ENCODE data around the gene WDHD1. TPM values are rescaled to one million over a fixed set of nuclear protein-coding genes. Genes with fewer than 3 reads are reported as not detected.
"Not testable (repeated sequence)": the region's sequence is repeated elsewhere in the genome, so short reads cannot be mapped to it uniquely, and the experiment has no call there.

WDHD1 gene
- 8.3 TPM for polyA plus RNA-seq (2013, experiment 1 of 2; ENCODE audit: insufficient read length)
- 9.0 TPM for polyA plus RNA-seq (2013, experiment 2 of 2; ENCODE audit: insufficient read length)

- peak; percentile 94 for DNase-seq
Observed at GRCh38 chr14:55026793-55027561, at the start of gene WDHD1, which contains the start of gene SOCS4. WDHD1 (minus strand) TSS chr14:55027099; CDS start chr14:55026787, 312 bp downstream. SOCS4 (plus strand) TSS chr14:55027236; CDS start chr14:55043042, 15,806 bp downstream.

GRCh38 chr14:55075628-55076175 lies 48.8 kb upstream of the WDHD1 start:
- peak; percentile 40 for DNase-seq

- no peak for DNase-seq
Observed at GRCh38 chr14:55074662-55075061, 47.8 kb upstream of the WDHD1 start.

- peak; percentile 79 for DNase-seq
Observed at GRCh38 chr14:55073856-55074255, 47.0 kb upstream of the WDHD1 start.

GRCh38 chr14:55071870-55072640 lies 45.2 kb upstream of the WDHD1 start:
- peak; percentile 42 for DNase-seq

- DNase-seq = no peak
Observed at GRCh38 chr14:55070981-55071411, 44.1 kb upstream of the WDHD1 start.

- no peak for DNase-seq
Observed at GRCh38 chr14:55066223-55066622, 39.3 kb upstream of the WDHD1 start.

GRCh38 chr14:55065411-55065810 lies 38.5 kb upstream of the WDHD1 start:
- no peak for DNase-seq

- DNase-seq = not testable (repeated sequence)
Observed at GRCh38 chr14:55064896-55065295, 38.0 kb upstream of the WDHD1 start.

- DNase-seq = no peak
Observed at GRCh38 chr14:55062517-55063351, 35.8 kb upstream of the WDHD1 start.

- no peak for DNase-seq
Observed at GRCh38 chr14:55059333-55059732, 32.4 kb upstream of the WDHD1 start.

- DNase-seq = no peak
Observed at GRCh38 chr14:55057919-55058318, 31.0 kb upstream of the WDHD1 start.

- no peak for DNase-seq
Observed at GRCh38 chr14:55054098-55054497, 27.2 kb upstream of the WDHD1 start.

GRCh38 chr14:55053500-55053899 lies 26.6 kb upstream of the WDHD1 start:
- no peak for DNase-seq

GRCh38 chr14:55053018-55053417 lies 26.1 kb upstream of the WDHD1 start:
- no peak for DNase-seq

GRCh38 chr14:55052269-55052930 lies 25.5 kb upstream of the WDHD1 start:
- peak; percentile 33 for DNase-seq

GRCh38 chr14:55051423-55052268 lies 24.7 kb upstream of the WDHD1 start, which contains the start of gene MAPK1IP1L:
MAPK1IP1L (plus strand) TSS chr14:55051647; CDS start chr14:55061684, 10,037 bp downstream.
- peak; percentile 92 for DNase-seq

- DNase-seq = no peak
Observed at GRCh38 chr14:55051165-55051422, 24.2 kb upstream of the WDHD1 start.

GRCh38 chr14:55048900-55049436 lies 22.1 kb upstream of the WDHD1 start:
- DNase-seq = no peak

- DNase-seq = no peak
Observed at GRCh38 chr14:55047301-55048053, 20.6 kb upstream of the WDHD1 start.

Data from fibroblast of skin of scalp (primary cell).